A673 (cell line): ENCODE measurements around the gene ANKRD10.

Source experiments
- CTCF ChIP-seq: fragments of 300-800, 200-600 bp; sonication (generic); conservative IDR thresholded peaks from 2 replicates; pipeline ENCODE4 v1.5.1; 2017; ENCODE audit warnings: low read depth, mild to moderate bottlenecking, antibody characterized with exemption, low read length, moderate library complexity, mixed read lengths
- EZH2 ChIP-seq: fragments of 200-600 bp; sonication (generic); IDR thresholded peaks from 2 replicates; pipeline ENCODE4 v1.6.1; 2017; ENCODE audit warnings: borderline replicate concordance, low read depth, mild to moderate bottlenecking, mixed read lengths, antibody characterized with exemption, low read length; ENCODE audit not compliant: poor library complexity, severe bottlenecking

GRCh38 chr13:110863685-110864084, 51.2 kb downstream of the ANKRD10 start:
- TF ChIP-seq EZH2 (no peak), CTCF (no peak)
